ENCODE results near the gene COL11A2.
A peak's percentile ranks its signal among the peaks of the same experiment; 100 is the strongest.

The COL11A2 gene

GRCh38 chr6:33147807-33148666, 44.2 kb downstream of the COL11A2 start:
- DNase-seq, result peak; percentile 48

- peak; percentile 13 for DNase-seq
Observed at GRCh38 chr6:33144373-33144772, 47.9 kb downstream of the COL11A2 start.

- DNase-seq, result no peak
Observed at GRCh38 chr6:33143113-33143770, 49.0 kb downstream of the COL11A2 start.

- DNase-seq, result no peak
Observed at GRCh38 chr6:33142501-33143070, 49.7 kb downstream of the COL11A2 start.

GRCh38 chr6:33140556-33140955, 51.7 kb downstream of the COL11A2 start:
- DNase-seq, result no peak

- DNase-seq, result no peak
Observed at GRCh38 chr6:33139596-33140206, 52.6 kb downstream of the COL11A2 start.

GRCh38 chr6:33136310-33136900, 55.9 kb downstream of the COL11A2 start:
- no peak for DNase-seq

GRCh38 chr6:33132081-33132524, 60.2 kb downstream of the COL11A2 start:
- no peak for DNase-seq

- DNase-seq, result no peak
Observed at GRCh38 chr6:33128318-33128717, 63.9 kb downstream of the COL11A2 start.

GRCh38 chr6:33126101-33126714, 66.1 kb downstream of the COL11A2 start:
- DNase-seq, result peak; percentile 24

GRCh38 chr6:33124947-33125346, 67.3 kb downstream of the COL11A2 start:
- no peak for DNase-seq

GRCh38 chr6:33124525-33124901, 67.8 kb downstream of the COL11A2 start:
- DNase-seq, result no peak

GRCh38 chr6:33123732-33124524, 68.3 kb downstream of the COL11A2 start:
- peak; percentile 23 for DNase-seq

- no peak for DNase-seq
Observed at GRCh38 chr6:33123181-33123580, 69.1 kb downstream of the COL11A2 start.

- DNase-seq, result no peak
Observed at GRCh38 chr6:33120001-33120400, 72.3 kb downstream of the COL11A2 start.

- peak; percentile 51 for DNase-seq
Observed at GRCh38 chr6:33118525-33119123, 73.6 kb downstream of the COL11A2 start.

- DNase-seq, result no peak
Observed at GRCh38 chr6:33117811-33118277, 74.4 kb downstream of the COL11A2 start.

- DNase-seq, result peak; percentile 16
Observed at GRCh38 chr6:33116841-33117711, 75.2 kb downstream of the COL11A2 start.

GRCh38 chr6:33116417-33116816, 75.8 kb downstream of the COL11A2 start:
- no peak for DNase-seq

GRCh38 chr6:33114406-33114805, 77.9 kb downstream of the COL11A2 start:
- DNase-seq, result no peak

Measured in fibroblast of skin of right biceps (primary cell).